Measurements from ENCODE around the gene SEC16A. TPM values are rescaled to one million over a fixed set of nuclear protein-coding genes. Genes with fewer than 3 reads are reported as not detected.

Gene SEC16A
- total RNA-seq, 1 donor from 2014 or later, result 12.3 TPM

- DNase-seq (ENCODE audit: low spot score), result no peak
These were observed 19.4 kb upstream of the SEC16A start for GRCh38 chr9:136502196-136502595.

DNA sequence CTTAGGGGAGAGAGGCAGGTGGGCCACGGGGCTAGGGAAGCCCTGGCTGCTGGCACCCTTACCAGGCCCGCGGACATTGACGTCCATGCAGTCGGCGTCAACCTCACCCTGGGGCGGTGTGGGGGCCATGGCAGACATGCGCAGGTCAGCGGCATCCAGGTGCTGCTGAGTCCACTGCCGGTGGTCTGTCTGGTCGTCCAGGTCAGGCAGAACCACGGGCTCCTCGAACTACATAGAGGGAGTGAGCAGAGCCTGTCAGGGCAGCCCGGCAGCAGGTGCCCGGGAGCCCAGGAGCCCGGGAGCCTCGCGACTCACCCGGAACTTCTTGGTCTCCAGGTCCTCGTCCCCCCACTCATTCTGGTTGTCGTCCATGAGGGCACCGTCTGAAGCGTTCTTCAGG lies 18.8 kb upstream of the SEC16A start:
- no peak for DNase-seq (ENCODE audit: low spot score)

- DNase-seq (ENCODE audit: low spot score), result no peak
These were observed 17.4 kb upstream of the SEC16A start for GRCh38 chr9:136499935-136500910.

- DNase-seq (ENCODE audit: low spot score), result no peak
These were observed 16.5 kb upstream of the SEC16A start for GRCh38 chr9:136499071-136499934.

DNA sequence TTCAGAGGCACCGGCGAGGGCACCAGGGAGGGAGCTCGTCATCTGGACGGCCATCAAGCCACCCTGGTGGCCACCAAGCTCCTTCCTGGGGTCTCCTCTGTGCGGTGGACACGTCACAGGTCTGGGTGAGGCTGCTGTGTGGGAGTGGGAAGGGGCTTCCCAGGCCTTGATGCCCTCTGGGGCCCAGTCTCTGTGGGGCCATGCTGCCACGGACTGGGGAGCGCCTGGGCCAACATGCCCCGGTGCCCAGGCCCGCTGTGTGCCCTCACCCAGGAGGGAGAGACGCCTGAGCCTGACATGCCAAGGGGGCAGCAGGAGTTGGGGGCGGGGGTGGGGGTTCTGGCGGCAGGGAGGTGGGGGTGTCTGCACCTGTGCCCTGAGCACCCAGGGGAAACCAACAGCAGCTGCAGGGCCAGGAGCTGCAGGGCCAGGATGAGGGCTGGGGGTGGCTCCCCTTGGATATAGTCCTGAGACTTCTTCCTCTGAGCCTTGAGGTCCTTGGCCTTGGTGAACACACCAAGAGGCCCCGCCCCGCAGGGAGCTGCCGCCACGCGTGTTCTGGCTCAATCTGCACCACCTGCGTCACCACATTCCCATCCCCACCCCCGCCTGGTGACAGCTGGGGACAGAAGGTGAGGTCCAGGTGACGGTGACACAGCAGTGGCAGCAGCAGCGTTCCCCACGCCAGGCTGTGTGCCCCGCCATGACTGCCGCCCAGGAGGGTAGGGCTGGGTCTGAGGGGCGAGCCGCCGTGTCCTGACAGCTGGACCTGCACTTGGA lies 15.3 kb upstream of the SEC16A start:
- DNase-seq (ENCODE audit: low spot score), result no peak

GRCh38 chr9:136496801-136497620 lies 14.2 kb upstream of the SEC16A start:
- DNase-seq (ENCODE audit: low spot score), result no peak

DNA sequence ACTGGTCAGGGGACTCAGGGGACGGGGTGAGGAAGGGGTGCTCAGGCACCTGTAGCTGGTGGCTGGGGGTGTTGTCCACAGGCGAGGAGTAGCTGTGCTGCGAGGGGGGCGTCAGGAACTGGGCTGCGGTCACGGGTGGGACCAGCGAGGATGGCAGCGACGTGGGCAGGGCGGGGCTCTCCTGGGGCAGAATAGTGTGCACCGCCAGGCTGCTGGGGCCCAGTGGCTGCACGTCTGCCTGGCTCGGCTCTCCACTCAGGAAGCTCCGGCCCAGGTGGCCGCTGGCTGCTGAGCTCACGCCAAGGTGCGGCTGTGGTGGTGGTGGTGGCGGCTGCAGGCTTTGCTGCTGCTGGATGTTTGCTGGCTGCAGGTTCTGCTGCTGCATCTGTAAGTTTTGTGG lies 13.3 kb upstream of the SEC16A start:
- DNase-seq (ENCODE audit: low spot score), result no peak

DNA sequence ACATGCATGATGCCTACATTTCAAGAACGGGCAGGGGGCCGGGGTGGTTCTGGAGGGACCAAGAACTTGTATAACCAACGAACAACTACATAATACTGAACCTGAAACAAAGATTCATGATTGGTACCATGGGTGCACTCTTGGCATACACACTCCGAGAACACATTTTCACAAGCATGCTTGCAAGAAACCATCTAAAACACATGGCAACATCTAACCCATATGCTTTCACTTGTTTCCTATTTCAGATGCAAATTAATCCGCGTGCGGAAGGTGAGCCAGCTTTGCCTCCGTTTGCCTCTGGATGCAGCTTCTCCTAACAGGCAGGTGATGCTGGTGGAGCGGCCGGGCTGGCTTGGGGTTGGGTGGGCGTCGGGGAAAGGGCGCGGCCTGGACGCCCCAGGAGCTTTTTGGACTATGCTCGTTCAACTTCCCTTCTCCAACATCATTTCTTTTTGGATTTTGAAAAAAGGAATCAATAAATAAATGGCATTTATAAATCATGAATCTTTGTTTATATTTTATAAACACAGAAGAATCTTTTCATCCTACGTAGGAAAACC lies 12.5 kb upstream of the SEC16A start:
- DNase-seq (ENCODE audit: low spot score), result no peak

- no peak for DNase-seq (ENCODE audit: low spot score)
These were observed 11.8 kb upstream of the SEC16A start for GRCh38 chr9:136494531-136495215.

DNA sequence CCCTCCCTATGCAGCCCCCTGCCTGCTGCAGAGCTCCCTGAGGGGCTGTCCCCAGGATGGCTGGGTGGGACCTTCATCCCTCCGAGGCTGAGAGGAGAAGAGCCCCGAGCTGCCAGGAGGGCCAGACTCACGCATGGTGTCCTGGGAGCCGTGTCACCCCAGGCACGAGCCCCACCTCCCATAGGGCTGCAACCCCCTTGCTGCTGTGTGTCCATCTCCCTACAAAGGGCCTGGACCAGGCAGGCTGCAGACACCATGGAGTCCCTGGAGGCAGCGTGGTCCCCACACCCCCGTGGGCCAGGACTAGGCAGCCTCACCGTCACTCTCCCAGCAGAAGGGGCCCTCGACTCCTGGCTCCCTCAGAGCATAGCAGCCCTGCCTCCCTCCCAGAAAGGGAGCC lies 11.2 kb upstream of the SEC16A start:
- no peak for DNase-seq (ENCODE audit: low spot score)

- DNase-seq (ENCODE audit: low spot score), result peak; percentile 68
These were observed 10.7 kb upstream of the SEC16A start for GRCh38 chr9:136493567-136493971.

- DNase-seq (ENCODE audit: low spot score), result no peak
These were observed 10.2 kb upstream of the SEC16A start for GRCh38 chr9:136492978-136493522.

DNA sequence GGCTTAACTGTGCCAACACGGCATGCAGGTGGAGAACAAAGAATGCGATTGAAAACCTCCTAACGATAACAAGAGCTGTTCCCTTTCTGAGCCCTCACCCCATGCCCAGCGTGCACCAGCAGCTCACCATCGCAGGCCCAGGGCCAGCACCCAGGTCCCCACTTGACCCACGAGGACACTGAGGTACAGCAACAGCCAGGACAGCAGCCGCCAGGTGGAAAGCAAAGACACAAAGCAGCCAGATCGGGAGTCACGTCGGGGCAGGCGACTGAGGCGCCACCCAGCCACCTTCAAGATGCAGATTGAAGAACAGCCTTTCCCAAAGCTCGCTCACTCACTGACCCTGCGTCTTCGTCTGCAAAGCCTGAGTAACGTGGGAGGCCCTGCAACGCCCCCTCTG lies 6.9 kb upstream of the SEC16A start:
- no peak for DNase-seq (ENCODE audit: low spot score)

DNA sequence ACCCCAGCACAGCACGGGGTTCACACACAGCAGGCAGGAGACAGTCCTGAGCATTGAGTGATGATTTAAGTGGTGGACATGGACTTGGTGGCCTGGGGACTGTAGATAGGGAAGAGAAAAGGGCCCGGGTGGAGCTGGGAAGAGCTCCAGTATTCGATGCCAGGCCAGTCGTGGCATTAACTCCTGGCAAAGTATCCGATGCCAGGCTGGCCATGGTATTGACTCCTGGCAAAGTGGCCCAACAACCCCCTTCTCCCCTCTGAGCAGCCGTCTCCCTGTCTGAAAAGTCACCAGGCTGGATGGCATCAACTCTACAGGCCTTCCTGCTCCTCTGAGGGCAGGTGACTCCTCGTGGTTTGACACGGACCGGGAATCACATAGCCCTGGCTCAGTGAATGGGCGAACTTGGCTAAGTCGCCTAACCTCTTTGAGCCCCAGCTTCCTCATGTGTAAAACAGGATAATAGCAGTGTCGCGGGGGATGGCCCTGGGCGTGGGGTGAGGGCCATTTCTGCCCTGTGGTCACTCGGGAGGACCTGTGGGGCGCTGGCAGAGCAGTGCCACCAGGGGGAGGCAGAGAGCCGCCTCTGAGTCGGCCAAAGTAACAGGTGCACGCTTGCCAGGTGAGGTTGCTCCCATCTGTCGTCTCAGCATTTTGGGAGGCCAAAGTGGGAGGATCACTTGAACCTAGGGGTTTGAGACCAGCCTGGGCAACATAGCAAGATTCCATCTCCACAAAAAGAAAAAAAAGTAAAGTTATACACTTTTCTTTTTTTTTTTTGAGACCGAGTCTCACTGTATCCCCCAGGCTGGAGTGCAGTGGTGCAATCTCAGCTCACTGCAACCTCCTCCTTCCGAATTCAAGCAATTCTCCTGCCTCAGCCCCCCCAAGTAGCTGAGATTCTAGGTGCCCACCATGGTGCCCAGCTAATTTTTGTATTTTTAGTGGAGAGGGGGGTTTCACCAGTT lies 5.7 kb upstream of the SEC16A start:
- peak; percentile 40 for DNase-seq (ENCODE audit: low spot score)

DNA sequence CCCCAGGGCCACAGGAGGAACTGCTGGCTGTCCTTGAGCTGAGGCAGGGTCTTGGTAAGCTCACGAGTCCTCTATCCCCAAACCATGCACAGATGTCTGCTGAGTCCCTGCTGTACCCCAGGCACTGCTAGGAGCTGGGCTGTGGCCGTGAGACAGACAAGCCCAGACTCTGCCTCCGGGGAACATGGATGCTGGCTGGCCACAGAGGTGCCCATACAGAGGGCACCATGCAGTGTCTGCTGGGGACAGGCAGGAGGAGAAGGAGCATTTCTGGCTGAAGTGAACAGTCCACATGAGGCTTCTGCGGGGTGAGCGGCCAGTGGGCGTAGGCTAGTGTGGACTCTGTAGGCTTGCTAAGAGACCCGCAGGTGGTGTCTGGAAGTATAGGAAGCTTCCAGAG lies 4.8 kb upstream of the SEC16A start:
- no peak for DNase-seq (ENCODE audit: low spot score)

DNA sequence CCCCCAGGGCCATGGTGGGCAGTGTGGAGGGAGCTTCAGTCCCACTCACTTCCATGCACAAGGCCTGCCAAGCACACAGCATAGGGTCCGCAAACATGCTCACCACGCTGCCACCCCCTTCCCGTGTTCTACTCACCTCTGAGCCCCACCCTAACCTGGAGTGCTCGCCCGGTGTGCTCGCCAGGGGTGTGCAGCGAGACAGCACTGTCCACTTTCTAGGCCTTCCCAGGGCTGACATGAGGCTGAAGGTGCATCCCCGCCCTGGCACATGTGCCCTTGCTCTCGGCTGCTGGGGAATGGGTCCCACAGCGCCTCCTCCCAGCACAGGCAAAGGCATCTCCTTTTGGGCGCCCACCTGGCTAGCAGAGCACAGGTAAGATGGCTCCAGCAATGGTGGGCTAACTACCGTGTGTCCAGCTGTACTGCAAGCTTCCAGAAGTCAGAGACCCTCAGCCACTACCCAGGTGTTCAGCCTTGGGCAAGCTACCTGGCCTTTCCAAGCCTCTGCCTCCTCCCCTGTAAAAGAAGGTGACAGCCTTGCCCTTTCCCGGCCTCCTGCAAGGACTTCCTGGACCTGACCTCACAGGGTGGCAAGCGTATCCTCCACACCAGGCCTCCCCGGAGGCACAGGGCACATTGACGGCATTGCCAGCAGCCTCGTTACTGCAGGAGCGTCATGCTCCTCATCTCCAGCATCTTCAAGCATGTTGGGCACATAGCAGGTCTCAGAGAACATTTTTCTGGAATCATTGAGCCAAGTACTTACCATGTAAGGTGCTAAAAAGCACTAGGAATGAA lies 4.2 kb upstream of the SEC16A start:
- DNase-seq (ENCODE audit: low spot score), result no peak

GRCh38 chr9:136486131-136486530 lies 3.3 kb upstream of the SEC16A start:
- DNase-seq (ENCODE audit: low spot score), result no peak
